EH (cell line): ENCODE data around the gene BTRC.
"Not testable (repeated sequence)": the region's sequence is repeated elsewhere in the genome, so short reads cannot be mapped to it uniquely, and the experiment has no call there.

Experiments
- DNase-seq: peaks from one replicate; pipeline ENCODE4 v3.0.0-alpha.2; 2015; ENCODE audit warnings: low read depth

Gene BTRC

GRCh38 chr10:101388676-101389276 lies 34.8 kb downstream of the BTRC start:
- peak; percentile 27 for DNase-seq

GRCh38 chr10:101389532-101389931 lies 35.6 kb downstream of the BTRC start:
- DNase-seq = not testable (repeated sequence)

GRCh38 chr10:101389986-101390531 lies 36.1 kb downstream of the BTRC start:
- DNase-seq = peak; percentile 32

- DNase-seq = no peak
Observed at GRCh38 chr10:101393378-101393777, 39.4 kb downstream of the BTRC start.

GRCh38 chr10:101394524-101395133 lies 40.7 kb downstream of the BTRC start:
- no peak for DNase-seq

- peak; percentile 71 for DNase-seq
Observed at GRCh38 chr10:101397140-101397539, 43.2 kb downstream of the BTRC start.

GRCh38 chr10:101400585-101400984 lies 46.6 kb downstream of the BTRC start:
- DNase-seq = no peak

GRCh38 chr10:101402711-101403110 lies 48.7 kb downstream of the BTRC start:
- no peak for DNase-seq

- DNase-seq = no peak
Observed at GRCh38 chr10:101403161-101403560, 49.2 kb downstream of the BTRC start.

- no peak for DNase-seq
Observed at GRCh38 chr10:101405001-101405400, 51.0 kb downstream of the BTRC start.

- no peak for DNase-seq
Observed at GRCh38 chr10:101411598-101411997, 57.6 kb downstream of the BTRC start.

GRCh38 chr10:101414034-101414433 lies 60.1 kb downstream of the BTRC start:
- DNase-seq = no peak

- DNase-seq = no peak
Observed at GRCh38 chr10:101415884-101416283, 61.9 kb downstream of the BTRC start.

- DNase-seq = not testable (repeated sequence)
Observed at GRCh38 chr10:101421967-101422366, 68.0 kb downstream of the BTRC start.

- no peak for DNase-seq
Observed at GRCh38 chr10:101425535-101425934, 71.6 kb downstream of the BTRC start.

GRCh38 chr10:101428036-101428435 lies 74.1 kb downstream of the BTRC start:
- no peak for DNase-seq

- DNase-seq = no peak
Observed at GRCh38 chr10:101429423-101429822, 75.5 kb downstream of the BTRC start.

GRCh38 chr10:101436302-101436701 lies 82.3 kb downstream of the BTRC start:
- no peak for DNase-seq

GRCh38 chr10:101438881-101439391 lies 85.0 kb downstream of the BTRC start:
- no peak for DNase-seq

- DNase-seq = peak; percentile 68
Observed at GRCh38 chr10:101441541-101442455, 87.8 kb downstream of the BTRC start.

- no peak for DNase-seq
Observed at GRCh38 chr10:101442456-101442800, 88.5 kb downstream of the BTRC start.

- peak; percentile 12 for DNase-seq
Observed at GRCh38 chr10:101444058-101444898, 90.3 kb downstream of the BTRC start.
